ENCODE results near the gene PKLR. TPM values are rescaled to one million over a fixed set of nuclear protein-coding genes. Genes with fewer than 3 reads are reported as not detected.

The PKLR gene
- total RNA-seq, 3 donors from 2014 or later = 0.13 to 0.14 TPM; not detected in 1

DNA sequence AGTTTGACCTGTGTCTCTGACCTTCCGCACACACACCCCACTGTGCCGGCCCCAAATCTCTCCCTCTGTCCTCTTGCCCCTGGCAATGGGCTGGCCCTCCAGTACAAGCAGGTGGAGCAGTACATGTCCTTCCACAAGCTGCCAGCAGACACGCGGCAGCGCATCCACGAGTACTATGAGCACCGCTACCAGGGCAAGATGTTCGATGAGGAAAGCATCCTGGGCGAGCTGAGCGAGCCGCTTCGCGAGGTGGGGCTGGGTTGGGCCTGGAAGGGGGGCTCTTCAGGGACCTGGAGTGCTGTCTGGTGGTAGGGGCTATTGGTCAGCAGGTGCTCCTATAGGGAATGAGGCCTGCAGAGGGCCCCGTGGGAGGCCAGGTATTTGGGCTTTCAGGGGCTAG is 16.2 kb downstream of the PKLR start:
- Mint-ChIP-seq H3K4me1 (ENCODE audit: low read depth) (no peaks in the 10 kb centered on the region), H3K9me3 (no peaks in the 10 kb centered on the region), H3K27me3 (ENCODE audit: low read depth) (peaks cover 1% of the 10 kb centered on the region), H3K36me3 (ENCODE audit: insufficient read depth) (no peaks in the 10 kb centered on the region), H3K4me3 (no peak overlapping the region)
- ATAC-seq (no peak), DNase-seq (no peak)

- H3K9me3 Mint-ChIP-seq = no peaks in the 10 kb centered on the region
- H3K36me3 Mint-ChIP-seq (ENCODE audit: insufficient read depth) = no peaks in the 10 kb centered on the region
- no peak for ATAC-seq
- H3K27me3 Mint-ChIP-seq (ENCODE audit: low read depth) = no peaks in the 10 kb centered on the region
- no peaks in the 10 kb centered on the region for H3K4me1 Mint-ChIP-seq (ENCODE audit: low read depth)
- H3K4me3 Mint-ChIP-seq = no peak overlapping the region
- no peak for DNase-seq
These were observed 16.8 kb downstream of the PKLR start for GRCh38 chr1:155284476-155284875.

- ATAC-seq = no peak
- H3K36me3 Mint-ChIP-seq (ENCODE audit: insufficient read depth) = no peaks in the 10 kb centered on the region
- no peak for DNase-seq
These were observed 18.6 kb downstream of the PKLR start for GRCh38 chr1:155282488-155283091.

GRCh38 chr1:155279268-155279667 is 22.0 kb downstream of the PKLR start:
- DNase-seq = no peak
- no peak overlapping the region for H3K4me3 Mint-ChIP-seq
- no peaks in the 10 kb centered on the region for H3K9me3 Mint-ChIP-seq
- no peaks in the 10 kb centered on the region for H3K36me3 Mint-ChIP-seq (ENCODE audit: insufficient read depth)
- no peaks in the 10 kb centered on the region for H3K27me3 Mint-ChIP-seq (ENCODE audit: low read depth)
- ATAC-seq = no peak
- H3K4me1 Mint-ChIP-seq (ENCODE audit: low read depth) = peaks cover 17% of the 10 kb centered on the region

More at GRCh38 chr1:155282488-155283091, 18.6 kb downstream of the PKLR start:
- Mint-ChIP-seq H3K4me1 (ENCODE audit: low read depth) (peaks cover 2% of the 10 kb centered on the region), H3K27me3 (ENCODE audit: low read depth) (no peaks in the 10 kb centered on the region), H3K4me3 (no peak overlapping the region), H3K9me3 (no peaks in the 10 kb centered on the region)

- H3K4me3 Mint-ChIP-seq = no peak overlapping the region
- H3K9me3 Mint-ChIP-seq = no peaks in the 10 kb centered on the region
- DNase-seq (no peak), ATAC-seq (no peak)
- H3K27me3 Mint-ChIP-seq (ENCODE audit: low read depth) = no peaks in the 10 kb centered on the region
- H3K36me3 Mint-ChIP-seq (ENCODE audit: insufficient read depth) = no peaks in the 10 kb centered on the region
- peaks cover 19% of the 10 kb centered on the region for H3K4me1 Mint-ChIP-seq (ENCODE audit: low read depth)
These were observed 22.5 kb downstream of the PKLR start for GRCh38 chr1:155278689-155279160.

DNA sequence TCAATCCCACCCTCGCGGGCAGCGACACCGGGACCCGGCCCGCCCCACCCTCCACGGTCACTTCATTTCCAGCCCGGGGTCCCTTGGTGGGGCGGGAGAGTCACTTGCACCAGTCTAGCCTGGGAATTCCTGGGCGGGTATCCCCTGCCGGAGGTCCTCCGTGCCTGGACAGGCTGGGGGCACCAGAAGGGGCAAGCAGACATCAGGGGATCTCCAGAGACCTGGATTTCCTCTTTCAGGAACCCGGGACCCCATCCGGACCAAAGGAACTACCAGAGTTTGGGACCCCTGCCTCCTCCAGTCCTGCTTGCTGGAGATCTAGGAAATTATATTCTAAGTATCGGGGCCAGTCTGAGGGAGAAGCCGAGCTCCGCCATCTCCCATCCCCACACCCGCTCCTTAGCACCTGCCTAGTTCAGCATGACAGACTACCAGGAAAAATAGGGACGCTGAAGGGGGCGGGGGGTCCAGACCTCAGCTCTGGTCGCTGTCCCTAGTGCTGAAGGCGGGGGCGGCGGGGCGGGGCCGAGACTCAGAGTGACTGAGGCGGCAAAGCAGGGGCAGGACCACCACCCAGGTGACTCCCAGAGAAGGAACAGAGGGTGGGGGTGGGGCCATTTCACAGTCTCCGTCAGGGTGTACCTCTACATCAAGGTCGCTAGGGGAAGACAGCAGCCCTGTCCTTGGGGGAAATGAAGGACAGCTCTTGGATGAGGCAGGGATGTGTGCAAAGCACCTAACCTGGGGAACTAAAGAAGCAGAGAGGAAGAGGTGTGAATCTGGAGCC is 23.1 kb downstream of the PKLR start:
- Mint-ChIP-seq H3K27me3 (ENCODE audit: low read depth) (no peaks in the 10 kb centered on the region), H3K9me3 (no peaks in the 10 kb centered on the region), H3K4me3 (peak overlapping the region; percentile 70), H3K4me1 (ENCODE audit: low read depth) (peaks cover 22% of the 10 kb centered on the region), H3K36me3 (ENCODE audit: insufficient read depth) (no peaks in the 10 kb centered on the region)
- DNase-seq (peak; percentile 69), ATAC-seq (peak; percentile 38 to 44)

- Mint-ChIP-seq H3K36me3 (ENCODE audit: insufficient read depth) (peaks cover 5% of the 10 kb centered on the region), H3K4me3 (peak within 1 kb of the TSS; percentile 77), H3K9me3 (no peaks in the 10 kb centered on the region), H3K4me1 (ENCODE audit: low read depth) (peaks cover 28% of the 10 kb centered on the region), H3K27me3 (ENCODE audit: low read depth) (no peaks in the 10 kb centered on the region)
- DNase-seq (peak; percentile 96), ATAC-seq (peak; percentile 63 to 67)
These were observed 24.0 kb downstream of the PKLR start, which contains the start of gene HCN3 for GRCh38 chr1:155277070-155277901. Gene HCN3, plus strand, starts transcription at chr1:155277463. Its CDS starts 128 bp downstream, at chr1:155277591.

- peak within 1 kb of the TSS; percentile 98 for H3K4me3 Mint-ChIP-seq
- peaks cover 43% of the 10 kb centered on the region for H3K4me1 Mint-ChIP-seq (ENCODE audit: low read depth)
- peak; percentile 96 for DNase-seq
- peak; percentile 89 to 91 for ATAC-seq
- peaks cover 23% of the 10 kb centered on the region for H3K36me3 Mint-ChIP-seq (ENCODE audit: insufficient read depth)
- H3K9me3 Mint-ChIP-seq = no peaks in the 10 kb centered on the region
- no peaks in the 10 kb centered on the region for H3K27me3 Mint-ChIP-seq (ENCODE audit: low read depth)
These were observed 27.6 kb downstream of the PKLR start, which contains the start of gene CLK2 for GRCh38 chr1:155273343-155274245. Gene CLK2, minus strand, starts transcription at chr1:155273504. Its CDS starts 2,527 bp downstream, at chr1:155270977.

DNA sequence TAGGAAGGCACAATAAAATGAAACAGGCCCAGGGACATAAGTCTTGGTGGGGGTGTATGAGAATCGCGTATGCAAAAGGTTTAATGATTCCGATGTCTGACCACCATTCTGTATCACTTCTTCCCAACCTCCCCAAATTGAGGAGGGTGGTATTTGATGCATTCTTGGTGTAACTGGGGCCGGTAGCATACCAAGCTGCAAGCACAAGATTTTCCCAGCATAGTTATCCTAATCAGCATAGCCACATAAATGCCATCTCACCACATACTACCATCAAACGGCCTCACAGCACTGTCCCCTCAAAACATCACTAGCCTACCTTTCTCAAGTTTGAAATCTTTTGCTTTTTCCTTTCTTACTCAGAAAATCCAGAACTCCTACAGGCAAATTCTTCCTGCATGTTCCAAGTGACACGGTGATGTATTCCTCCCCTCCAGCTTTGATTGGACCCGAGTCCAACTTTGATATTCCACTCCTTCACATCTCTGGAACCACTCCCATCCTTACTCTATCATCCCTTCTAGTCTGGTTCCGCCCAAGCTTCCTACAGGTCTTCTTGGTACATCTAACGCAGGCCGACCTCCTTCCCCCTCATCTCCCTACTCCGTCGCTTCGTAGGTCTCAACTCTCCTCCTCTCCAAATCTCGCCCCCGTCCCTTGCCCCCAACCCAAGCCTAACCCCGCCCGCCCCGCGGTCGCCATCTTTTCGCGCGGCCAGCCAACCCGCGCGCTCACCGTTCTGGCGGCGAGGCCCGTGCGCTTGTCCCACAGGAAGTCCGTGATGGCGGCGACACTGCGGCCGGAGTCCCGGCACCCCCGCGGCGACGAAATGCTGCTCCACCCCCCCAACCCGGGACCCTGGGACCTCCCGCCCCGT is 28.5 kb downstream of the PKLR start:
- no peak for DNase-seq
- Mint-ChIP-seq H3K4me3 (peak overlapping the region; percentile 98), H3K4me1 (ENCODE audit: low read depth) (peaks cover 41% of the 10 kb centered on the region), H3K9me3 (no peaks in the 10 kb centered on the region), H3K27me3 (ENCODE audit: low read depth) (no peaks in the 10 kb centered on the region), H3K36me3 (ENCODE audit: insufficient read depth) (peaks cover 31% of the 10 kb centered on the region)
- ATAC-seq = peak; percentile 53 to 59

- ATAC-seq (no peak), DNase-seq (no peak)
- no peaks in the 10 kb centered on the region for H3K27me3 Mint-ChIP-seq (ENCODE audit: low read depth)
- no peaks in the 10 kb centered on the region for H3K9me3 Mint-ChIP-seq
- peaks cover 53% of the 10 kb centered on the region for H3K36me3 Mint-ChIP-seq (ENCODE audit: insufficient read depth)
- no peak overlapping the region for H3K4me3 Mint-ChIP-seq
- H3K4me1 Mint-ChIP-seq (ENCODE audit: low read depth) = peaks cover 26% of the 10 kb centered on the region
These were observed 31.9 kb downstream of the PKLR start for GRCh38 chr1:155269381-155269780.

GRCh38 chr1:155268630-155269029 is 32.6 kb downstream of the PKLR start:
- Mint-ChIP-seq H3K9me3 (no peaks in the 10 kb centered on the region), H3K36me3 (ENCODE audit: insufficient read depth) (peaks cover 60% of the 10 kb centered on the region), H3K27me3 (ENCODE audit: low read depth) (no peaks in the 10 kb centered on the region), H3K4me3 (no peak overlapping the region), H3K4me1 (ENCODE audit: low read depth) (peaks cover 24% of the 10 kb centered on the region)
- no peak for ATAC-seq
- no peak for DNase-seq

GRCh38 chr1:155267373-155267772 is 33.9 kb downstream of the PKLR start:
- DNase-seq (no peak), ATAC-seq (no peak)
- Mint-ChIP-seq H3K4me1 (ENCODE audit: low read depth) (peaks cover 24% of the 10 kb centered on the region), H3K36me3 (ENCODE audit: insufficient read depth) (peaks cover 64% of the 10 kb centered on the region), H3K9me3 (no peaks in the 10 kb centered on the region), H3K4me3 (no peak overlapping the region), H3K27me3 (ENCODE audit: low read depth) (no peaks in the 10 kb centered on the region)

- ATAC-seq (no peak), DNase-seq (no peak)
- Mint-ChIP-seq H3K27me3 (ENCODE audit: low read depth) (no peaks in the 10 kb centered on the region), H3K36me3 (ENCODE audit: insufficient read depth) (peaks cover 64% of the 10 kb centered on the region), H3K4me1 (ENCODE audit: low read depth) (peaks cover 23% of the 10 kb centered on the region), H3K9me3 (no peaks in the 10 kb centered on the region), H3K4me3 (no peak overlapping the region)
These were observed 34.7 kb downstream of the PKLR start for GRCh38 chr1:155266553-155266952.
